ENCODE measurements around the gene PCNX2.

DNA sequence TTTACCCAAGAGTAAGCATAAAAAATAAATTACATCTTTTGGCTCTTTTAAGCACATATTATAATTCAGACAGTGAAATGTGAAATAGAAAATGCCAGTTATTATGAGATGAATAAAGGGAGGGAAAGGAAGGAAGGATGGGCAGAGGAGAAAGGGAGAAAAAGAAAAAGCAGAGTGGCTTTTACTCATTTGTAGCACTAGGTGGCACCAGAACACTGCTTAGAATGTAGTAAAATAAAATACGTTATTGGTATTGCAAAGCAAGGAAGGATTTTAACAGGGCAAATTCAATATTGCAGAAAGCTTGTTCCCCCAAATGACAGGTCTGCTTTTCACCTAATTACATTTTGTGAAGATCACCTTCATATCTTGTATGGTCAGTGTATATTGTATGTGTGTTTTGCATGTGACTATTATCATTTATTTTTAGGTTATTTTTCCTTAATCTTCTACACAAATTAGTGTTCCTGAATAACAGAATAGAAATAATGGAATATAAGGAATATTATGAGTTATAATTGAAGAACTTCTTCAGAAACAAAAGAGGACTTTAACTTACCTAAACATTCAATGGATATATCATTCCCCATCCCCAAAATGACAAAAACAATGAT, 9.1 kb upstream of the PCNX2 start:
- TF ChIP-seq, protein P1, sequence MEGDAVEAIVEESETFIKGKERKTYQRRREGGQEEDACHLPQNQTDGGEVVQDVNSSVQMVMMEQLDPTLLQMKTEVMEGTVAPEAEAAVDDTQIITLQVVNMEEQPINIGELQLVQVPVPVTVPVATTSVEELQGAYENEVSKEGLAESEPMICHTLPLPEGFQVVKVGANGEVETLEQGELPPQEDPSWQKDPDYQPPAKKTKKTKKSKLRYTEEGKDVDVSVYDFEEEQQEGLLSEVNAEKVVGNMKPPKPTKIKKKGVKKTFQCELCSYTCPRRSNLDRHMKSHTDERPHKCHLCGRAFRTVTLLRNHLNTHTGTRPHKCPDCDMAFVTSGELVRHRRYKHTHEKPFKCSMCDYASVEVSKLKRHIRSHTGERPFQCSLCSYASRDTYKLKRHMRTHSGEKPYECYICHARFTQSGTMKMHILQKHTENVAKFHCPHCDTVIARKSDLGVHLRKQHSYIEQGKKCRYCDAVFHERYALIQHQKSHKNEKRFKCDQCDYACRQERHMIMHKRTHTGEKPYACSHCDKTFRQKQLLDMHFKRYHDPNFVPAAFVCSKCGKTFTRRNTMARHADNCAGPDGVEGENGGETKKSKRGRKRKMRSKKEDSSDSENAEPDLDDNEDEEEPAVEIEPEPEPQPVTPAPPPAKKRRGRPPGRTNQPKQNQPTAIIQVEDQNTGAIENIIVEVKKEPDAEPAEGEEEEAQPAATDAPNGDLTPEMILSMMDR (IDR thresholded peaks at IDR 0.05), result peak; percentile 57 to 87 (median 72)
- TF ChIP-seq POLR2A (IDR thresholded peaks at IDR 0.05), result no peak
